Measurements from ENCODE around the gene DGAT2.
A peak's percentile ranks its signal among the peaks of the same experiment; 100 is the strongest.

DGAT2 gene

DNA sequence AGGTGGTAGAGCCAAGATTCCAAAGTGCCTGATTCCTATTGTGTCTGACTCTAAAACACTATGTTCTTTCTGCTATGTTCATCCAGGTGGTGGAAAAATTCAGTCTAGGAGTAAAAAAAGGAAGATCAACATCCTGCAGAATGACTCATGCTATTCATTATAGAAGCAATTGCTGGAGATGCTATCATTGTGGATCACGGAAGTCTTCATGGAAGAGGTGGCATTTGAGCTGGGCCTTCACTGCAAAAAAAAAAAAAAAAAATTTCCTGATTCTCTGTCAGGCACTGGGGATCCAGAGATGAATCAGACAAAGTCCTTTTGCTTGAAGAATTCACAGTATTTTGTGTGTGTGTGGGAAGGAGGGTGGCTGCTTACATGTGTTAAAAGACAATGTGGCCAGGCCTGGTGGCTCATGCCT is 45.1 kb downstream of the DGAT2 start:
- 100% methylated on average over 1 of the region's 1 CpG for WGBS (ENCODE audit: insufficient coverage)
- no peaks in the 10 kb centered on the region for H3K27me3 ChIP-seq (replicated peaks in 2 of 5; ENCODE audit: control insufficient read depth in 4 of 5, insufficient read depth in 5 of 5, low read length in 4 of 5)
- no peaks in the 10 kb centered on the region for H3K9me3 ChIP-seq (ENCODE audit: control extremely low read depth in 1 of 5, control insufficient read depth in 4 of 5, insufficient read depth in 2 of 5, low read depth in 1 of 5, low read length in 4 of 5)
- ChIA-PET POLR2A (interaction anchor here (0.6 kb wide), 2 partner anchors 81 to 105 kb away, joined by 3 read pairs; no protein-coding TSS in a partner anchor), CTCF (interaction anchor here (0.6 to 6.5 kb wide), 5 partner anchors 12 to 267 kb away, joined by 3 to 42 read pairs (median 3); no protein-coding TSS in a partner anchor)
- H3K4me1 ChIP-seq (ENCODE audit: control extremely low read depth in 1 of 4, control insufficient read depth in 4 of 4, insufficient read depth in 4 of 4, low read length in 3 of 4), result peaks cover 5 to 37% (median 28%) of the 10 kb centered on the region in 4 experiments
- peak overlapping the region in 1 of 7 experiments; percentile 95 for H3K4me3 ChIP-seq (ENCODE audit: control insufficient read depth in 1 of 7, extremely low read depth in 1 of 7, insufficient read depth in 4 of 7, low read depth in 2 of 7, low read length in 6 of 7)
- DNase-seq, result peak in 1 of 3 donors; percentile 23
- H3K36me3 ChIP-seq (ENCODE audit: control insufficient read depth in 4 of 4, insufficient read depth in 4 of 4, low read length in 3 of 4), result no peaks in the 10 kb centered on the region
- H3K27ac ChIP-seq (ENCODE audit: insufficient read depth in 1 of 2, low read depth in 1 of 2, low read length in 2 of 2, poor library complexity in 1 of 2, severe bottlenecking in 2 of 2), result peak overlapping the region in 1 of 2 experiments; percentile 93

DNA sequence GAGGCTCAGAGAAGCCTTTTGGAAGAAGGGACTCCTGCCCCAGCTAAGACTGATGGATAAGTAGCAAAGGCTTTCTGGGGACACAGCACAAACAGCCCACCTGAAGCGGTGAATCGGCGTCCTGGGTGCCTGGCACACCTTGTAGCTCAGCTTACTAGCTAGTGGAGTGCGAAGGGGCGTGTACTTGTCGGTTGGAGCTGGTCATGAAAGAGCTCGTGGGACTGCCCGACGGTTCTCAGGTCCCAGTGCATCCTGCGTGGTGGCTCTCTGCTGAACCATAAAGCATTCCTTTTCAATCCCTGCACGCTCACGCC is 45.7 kb downstream of the DGAT2 start:
- no peak for DNase-seq
- Histone ChIP-seq H3K27me3 (replicated peaks in 2 of 5; ENCODE audit: control insufficient read depth in 4 of 5, insufficient read depth in 5 of 5, low read length in 4 of 5) (no peaks in the 10 kb centered on the region), H3K4me3 (ENCODE audit: control insufficient read depth in 1 of 7, extremely low read depth in 1 of 7, insufficient read depth in 4 of 7, low read depth in 2 of 7, low read length in 6 of 7) (peak overlapping the region; percentile 92 to 98 (median 95)), H3K4me1 (ENCODE audit: control extremely low read depth in 1 of 4, control insufficient read depth in 4 of 4, insufficient read depth in 4 of 4, low read length in 3 of 4) (peaks cover 5 to 37% (median 28%) of the 10 kb centered on the region in 4 experiments), H3K9me3 (ENCODE audit: control extremely low read depth in 1 of 5, control insufficient read depth in 4 of 5, insufficient read depth in 2 of 5, low read depth in 1 of 5, low read length in 4 of 5) (no peaks in the 10 kb centered on the region), H3K36me3 (ENCODE audit: control insufficient read depth in 4 of 4, insufficient read depth in 4 of 4, low read length in 3 of 4) (no peaks in the 10 kb centered on the region), H3K27ac (ENCODE audit: insufficient read depth in 1 of 2, low read depth in 1 of 2, low read length in 2 of 2, poor library complexity in 1 of 2, severe bottlenecking in 2 of 2) (peak overlapping the region; percentile 85 to 93)
- CTCF ChIA-PET, result interaction anchor here (0.6 to 6.5 kb wide), 6 partner anchors 13 to 267 kb away, joined by 3 to 42 read pairs (median 4); no protein-coding TSS in a partner anchor
- POLR2A ChIA-PET, result interaction anchor here (1.2 kb wide), 1 partner anchor 11 kb away, joined by 3 read pairs; no protein-coding TSS in a partner anchor
- 1% methylated on average over 12 of the region's 12 CpGs for WGBS (ENCODE audit: insufficient coverage)

DNA sequence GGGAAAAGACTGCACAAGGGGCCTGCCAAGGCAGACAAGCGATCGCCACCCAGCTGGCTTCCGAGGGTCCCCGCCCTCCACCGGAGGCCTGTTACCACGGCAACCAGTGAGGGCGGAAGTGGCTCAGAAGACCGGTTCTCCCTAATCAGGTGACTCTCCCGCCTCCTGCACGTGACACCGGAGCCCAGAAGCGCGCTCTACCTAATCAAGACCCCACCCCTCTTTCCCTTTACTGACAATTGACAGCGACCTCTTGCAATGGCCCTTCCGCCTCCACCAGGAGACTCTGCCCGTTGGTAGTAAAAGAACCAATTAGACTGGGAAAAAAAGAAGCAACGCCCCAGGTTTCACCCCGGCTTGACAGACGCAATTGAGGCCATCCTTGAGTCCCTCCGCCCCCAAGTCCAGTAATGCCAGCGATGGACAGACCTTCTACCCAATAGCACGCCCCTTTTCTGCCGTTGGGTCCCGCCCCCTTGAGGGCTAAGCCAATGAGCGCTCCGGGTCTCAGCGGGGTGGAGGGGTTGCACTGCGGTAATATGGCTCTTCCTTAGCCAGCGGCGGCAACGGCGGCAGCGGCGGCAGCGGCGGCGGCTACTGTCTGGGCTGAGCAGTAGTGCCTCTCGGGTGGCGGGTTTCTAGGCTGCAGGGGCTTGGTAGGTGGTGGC is 46.2 kb downstream of the DGAT2 start, which contains the start of gene UVRAG:
Gene UVRAG, plus strand, starts transcription at position 534 of the 668 bp plus-strand sequence. CDS start 198 bp downstream, outside the sequence.
- Histone ChIP-seq H3K4me1 (ENCODE audit: control extremely low read depth in 1 of 4, control insufficient read depth in 4 of 4, insufficient read depth in 4 of 4, low read length in 3 of 4) (peaks cover 5 to 37% (median 28%) of the 10 kb centered on the region in 4 experiments), H3K27ac (ENCODE audit: insufficient read depth in 1 of 2, low read depth in 1 of 2, low read length in 2 of 2, poor library complexity in 1 of 2, severe bottlenecking in 2 of 2) (peak within 1 kb of the TSS; percentile 85 to 93), H3K27me3 (replicated peaks in 2 of 5; ENCODE audit: control insufficient read depth in 4 of 5, insufficient read depth in 5 of 5, low read length in 4 of 5) (no peaks in the 10 kb centered on the region), H3K9me3 (ENCODE audit: control extremely low read depth in 1 of 5, control insufficient read depth in 4 of 5, insufficient read depth in 2 of 5, low read depth in 1 of 5, low read length in 4 of 5) (no peaks in the 10 kb centered on the region), H3K4me3 (ENCODE audit: control insufficient read depth in 1 of 7, extremely low read depth in 1 of 7, insufficient read depth in 4 of 7, low read depth in 2 of 7, low read length in 6 of 7) (peak within 1 kb of the TSS; percentile 92 to 98 (median 95)), H3K36me3 (ENCODE audit: control insufficient read depth in 4 of 4, insufficient read depth in 4 of 4, low read length in 3 of 4) (no peaks in the 10 kb centered on the region)
- CTCF ChIA-PET, result interaction anchor here (1.2 to 6.5 kb wide), 6 partner anchors 13 to 109 kb away, joined by 3 to 42 read pairs (median 9); no protein-coding TSS in a partner anchor
- DNase-seq, result peak; percentile 99 to 100 (median 99)
- POLR2A ChIA-PET, result interaction anchor here (1.2 kb wide), 1 partner anchor 12 kb away, joined by 3 read pairs; no protein-coding TSS in a partner anchor
- WGBS (ENCODE audit: insufficient coverage), result 0% methylated on average over 34 of the region's 39 CpGs

DNA sequence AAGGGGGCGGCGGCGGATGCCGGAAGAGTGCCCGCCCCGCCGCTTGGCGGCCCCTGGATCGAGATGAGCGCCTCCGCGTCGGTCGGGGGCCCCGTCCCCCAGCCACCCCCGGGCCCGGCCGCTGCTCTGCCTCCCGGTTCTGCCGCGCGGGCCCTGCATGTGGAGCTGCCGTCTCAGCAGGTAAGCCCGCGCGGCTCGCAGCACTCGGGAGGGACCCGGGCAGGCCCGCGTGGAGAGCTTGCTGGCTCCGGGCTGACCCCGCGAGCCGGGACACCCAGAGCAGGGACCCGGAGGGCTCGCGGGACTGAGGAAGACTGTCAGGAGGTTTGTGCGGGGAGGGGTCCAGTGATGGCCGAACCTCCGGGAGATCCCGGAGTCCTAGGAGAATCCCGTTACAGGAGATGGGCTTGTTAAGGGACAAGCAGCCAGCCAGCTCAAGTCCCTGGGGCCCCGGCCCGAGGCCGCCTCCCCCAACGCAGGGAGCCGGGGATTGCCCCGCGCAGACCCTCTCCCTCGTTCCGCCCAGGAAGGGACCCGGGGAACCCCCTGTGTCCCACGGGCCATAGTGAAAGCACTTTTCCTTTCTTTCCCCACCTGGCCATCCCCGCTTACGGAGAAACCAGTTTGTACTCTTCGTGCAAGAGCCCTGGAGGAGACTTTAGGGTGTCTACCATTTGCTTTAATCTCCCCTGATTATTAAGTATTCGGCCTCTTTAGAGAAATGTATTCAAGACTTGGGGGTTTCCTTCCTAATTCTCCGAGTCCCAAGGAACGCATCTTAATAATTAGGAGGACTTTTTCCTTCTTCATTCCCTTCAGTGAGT is 47.0 kb downstream of the DGAT2 start:
- H3K4me1 ChIP-seq (ENCODE audit: control extremely low read depth in 1 of 4, control insufficient read depth in 4 of 4, insufficient read depth in 4 of 4, low read length in 3 of 4), result peaks cover 5 to 32% (median 28%) of the 10 kb centered on the region in 4 experiments
- 0% methylated on average over 49 of the region's 60 CpGs for WGBS (ENCODE audit: insufficient coverage)
- H3K9me3 ChIP-seq (ENCODE audit: control extremely low read depth in 1 of 5, control insufficient read depth in 4 of 5, insufficient read depth in 2 of 5, low read depth in 1 of 5, low read length in 4 of 5), result no peaks in the 10 kb centered on the region
- POLR2A ChIA-PET, result interaction anchor here (1.2 kb wide), 1 partner anchor 12 kb away, joined by 3 read pairs; no protein-coding TSS in a partner anchor
- H3K4me3 ChIP-seq (ENCODE audit: control insufficient read depth in 1 of 7, extremely low read depth in 1 of 7, insufficient read depth in 4 of 7, low read depth in 2 of 7, low read length in 6 of 7), result peak overlapping the region; percentile 92 to 98 (median 95)
- peak overlapping the region; percentile 85 to 93 for H3K27ac ChIP-seq (ENCODE audit: insufficient read depth in 1 of 2, low read depth in 1 of 2, low read length in 2 of 2, poor library complexity in 1 of 2, severe bottlenecking in 2 of 2)
- CTCF ChIA-PET, result interaction anchor here (1.1 to 5.5 kb wide), 4 partner anchors 12 to 57 kb away, joined by 3 to 36 read pairs (median 9); no protein-coding TSS in a partner anchor
- no peaks in the 10 kb centered on the region for H3K27me3 ChIP-seq (replicated peaks in 2 of 5; ENCODE audit: control insufficient read depth in 4 of 5, insufficient read depth in 5 of 5, low read length in 4 of 5)
- DNase-seq, result peak; percentile 27 to 82 (median 77)
- no peaks in the 10 kb centered on the region for H3K36me3 ChIP-seq (ENCODE audit: control insufficient read depth in 4 of 4, insufficient read depth in 4 of 4, low read length in 3 of 4)

DNA sequence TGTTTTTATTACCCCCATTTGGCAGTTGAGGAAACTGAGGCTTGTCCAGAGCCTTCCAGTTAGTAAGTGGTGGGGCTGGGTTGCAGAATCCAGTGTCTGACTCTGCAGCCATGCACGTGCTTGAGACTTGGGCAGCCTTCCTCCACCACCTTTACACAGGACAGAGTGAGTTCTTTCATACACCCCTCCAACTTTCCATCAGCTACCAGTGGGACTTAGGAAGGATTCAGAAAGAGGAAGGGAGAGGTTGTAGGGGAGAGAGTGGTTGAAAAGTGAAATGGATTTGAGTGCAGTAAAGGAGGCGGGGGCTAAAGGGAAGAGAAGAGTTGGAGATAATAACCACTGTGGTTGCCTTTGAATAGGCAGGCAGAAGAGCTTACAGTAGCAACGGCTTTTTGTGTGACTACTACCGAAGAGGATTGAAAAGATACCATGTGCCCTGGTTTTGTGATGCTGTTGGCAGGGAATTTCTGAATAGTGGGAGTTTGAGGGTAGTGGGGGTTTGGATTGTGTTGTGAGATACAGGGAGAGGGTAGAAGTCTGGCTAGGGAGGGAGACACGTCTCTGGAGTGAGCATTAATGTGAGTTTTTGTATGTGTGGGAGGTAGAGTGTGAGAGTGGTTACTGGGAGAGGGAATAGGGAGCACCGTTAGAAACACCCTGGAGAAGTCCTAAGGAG is 48.1 kb downstream of the DGAT2 start:
- H3K4me3 ChIP-seq (ENCODE audit: control insufficient read depth in 1 of 7, extremely low read depth in 1 of 7, insufficient read depth in 4 of 7, low read depth in 2 of 7, low read length in 6 of 7), result peak overlapping the region in 6 of 7 experiments; percentile 92 to 98 (median 95)
- H3K27ac ChIP-seq (ENCODE audit: insufficient read depth in 1 of 2, low read depth in 1 of 2, low read length in 2 of 2, poor library complexity in 1 of 2, severe bottlenecking in 2 of 2), result peak overlapping the region; percentile 85 to 93
- peaks cover 0 to 4% (median under 1%) of the 10 kb centered on the region in 4 experiments for H3K36me3 ChIP-seq (ENCODE audit: control insufficient read depth in 4 of 4, insufficient read depth in 4 of 4, low read length in 3 of 4)
- ChIA-PET POLR2A (no interaction called here), CTCF (interaction anchor here (0.6 to 2.8 kb wide), 8 partner anchors 9 to 376 kb away, joined by 3 to 14 read pairs (median 4); no protein-coding TSS in a partner anchor)
- DNase-seq, result peak; percentile 32 to 77 (median 68)
- WGBS (ENCODE audit: insufficient coverage), result 29% methylated on average over 5 of the region's 6 CpGs
- peaks cover 5 to 29% (median 26%) of the 10 kb centered on the region in 4 experiments for H3K4me1 ChIP-seq (ENCODE audit: control extremely low read depth in 1 of 4, control insufficient read depth in 4 of 4, insufficient read depth in 4 of 4, low read length in 3 of 4)
- no peaks in the 10 kb centered on the region for H3K9me3 ChIP-seq (ENCODE audit: control extremely low read depth in 1 of 5, control insufficient read depth in 4 of 5, insufficient read depth in 2 of 5, low read depth in 1 of 5, low read length in 4 of 5)
- H3K27me3 ChIP-seq (replicated peaks in 2 of 5; ENCODE audit: control insufficient read depth in 4 of 5, insufficient read depth in 5 of 5, low read length in 4 of 5), result no peaks in the 10 kb centered on the region

DNA sequence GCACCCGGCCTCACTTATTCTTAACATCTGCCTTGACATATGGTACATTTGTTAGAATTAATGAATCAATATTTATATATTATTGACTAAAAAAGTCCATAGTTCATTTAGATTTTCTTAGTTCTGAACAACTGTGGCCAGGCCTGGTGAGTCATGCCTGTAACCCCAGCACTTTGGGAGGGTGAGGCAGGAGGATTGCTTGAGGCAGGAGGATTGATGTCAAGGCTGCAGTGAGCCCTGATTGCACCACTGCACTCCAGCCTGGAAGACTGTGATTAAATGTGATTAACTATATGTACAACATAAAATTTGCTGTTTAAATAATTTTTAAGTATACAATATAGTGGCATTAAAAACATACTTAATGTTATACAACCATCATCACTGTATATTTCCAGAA is 52.1 kb downstream of the DGAT2 start:
- Histone ChIP-seq H3K27me3 (replicated peaks in 2 of 5; ENCODE audit: control insufficient read depth in 4 of 5, insufficient read depth in 5 of 5, low read length in 4 of 5) (no peaks in the 10 kb centered on the region), H3K4me1 (ENCODE audit: control extremely low read depth in 1 of 4, control insufficient read depth in 4 of 4, insufficient read depth in 4 of 4, low read length in 3 of 4) (peaks cover 5 to 21% (median 19%) of the 10 kb centered on the region in 4 experiments), H3K36me3 (ENCODE audit: control insufficient read depth in 4 of 4, insufficient read depth in 4 of 4, low read length in 3 of 4) (peaks cover 0 to 12% (median 4%) of the 10 kb centered on the region in 4 experiments), H3K9me3 (ENCODE audit: control extremely low read depth in 1 of 5, control insufficient read depth in 4 of 5, insufficient read depth in 2 of 5, low read depth in 1 of 5, low read length in 4 of 5) (no peaks in the 10 kb centered on the region), H3K4me3 (ENCODE audit: control insufficient read depth in 1 of 7, extremely low read depth in 1 of 7, insufficient read depth in 4 of 7, low read depth in 2 of 7, low read length in 6 of 7) (no peak overlapping the region), H3K27ac (ENCODE audit: insufficient read depth in 1 of 2, low read depth in 1 of 2, low read length in 2 of 2, poor library complexity in 1 of 2, severe bottlenecking in 2 of 2) (no peak overlapping the region)
- no peak for DNase-seq
- POLR2A ChIA-PET, result no interaction called here
- CTCF ChIA-PET, result interaction anchor here (0.8 kb wide), 1 partner anchor 12 kb away, joined by 3 read pairs; no protein-coding TSS in a partner anchor
- WGBS (ENCODE audit: insufficient coverage), result no CpG with 5 or more reads among the region's 1 CpG

All from common myeloid progenitor, CD34-positive (primary cell).